Central memory CD8-positive, alpha-beta T cell (primary cell): ENCODE results near the gene TBX18.

Experiments used
- ATAC-seq: fragments of 150-1000 bp; cut with Tn5 transposase; replicated peaks from 2 replicates; pipeline ENCODE4 v1.10.0; 2022; ENCODE audit warnings: mild to moderate bottlenecking, moderate FRiP score, moderate number of reproducible peaks; ENCODE audit not compliant: poor library complexity, severe bottlenecking; ENCODE audit errors: extremely low read depth
- DNase-seq, 2 donors: peaks; one replicate each; pipeline ENCODE4 v3.0.0; 2021; ENCODE audit warnings: low spot score in 2 of 2
- H3K27ac Mint-ChIP-seq: one replicate; pipeline ENCODE4 v1.8.0; 2022; ENCODE audit warnings: low read depth, mild to moderate bottlenecking, moderate library complexity, mixed read lengths
- H3K27me3 Mint-ChIP-seq: one replicate; pipeline ENCODE4 v1.8.0; 2022; ENCODE audit warnings: mixed read lengths
- H3K36me3 Mint-ChIP-seq: one replicate; pipeline ENCODE4 v1.8.0; 2022; ENCODE audit warnings: mild to moderate bottlenecking, moderate library complexity, mixed read lengths; ENCODE audit not compliant: insufficient read depth
- H3K4me1 Mint-ChIP-seq: one replicate; pipeline ENCODE4 v1.8.0; 2022; ENCODE audit warnings: mixed read lengths
- H3K4me3 Mint-ChIP-seq: one replicate; pipeline ENCODE4 v1.8.0; 2022; ENCODE audit warnings: mild to moderate bottlenecking, moderate library complexity, mixed read lengths
- H3K9me3 Mint-ChIP-seq: one replicate; pipeline ENCODE4 v1.8.0; 2022; ENCODE audit warnings: mixed read lengths

The TBX18 gene

GRCh38 chr6:84756877-84757276 is 7.5 kb downstream of the TBX18 start:
- no peak for DNase-seq
- Mint-ChIP-seq H3K27ac (no peak overlapping the region), H3K27me3 (peaks cover 9% of the 10 kb centered on the region), H3K4me1 (no peaks in the 10 kb centered on the region), H3K36me3 (no peaks in the 10 kb centered on the region), H3K9me3 (no peaks in the 10 kb centered on the region), H3K4me3 (no peak overlapping the region)
- ATAC-seq: no peak

GRCh38 chr6:84756466-84756865 is 7.9 kb downstream of the TBX18 start:
- peaks cover 9% of the 10 kb centered on the region for H3K27me3 Mint-ChIP-seq

GRCh38 chr6:84753173-84753572 is 11.2 kb downstream of the TBX18 start:
- no peak overlapping the region for H3K4me3 Mint-ChIP-seq
- H3K4me1 Mint-ChIP-seq: no peaks in the 10 kb centered on the region
- H3K9me3 Mint-ChIP-seq: no peaks in the 10 kb centered on the region
- H3K27ac Mint-ChIP-seq: no peak overlapping the region
- H3K27me3 Mint-ChIP-seq: no peaks in the 10 kb centered on the region
- DNase-seq: no peak
- ATAC-seq: no peak
- H3K36me3 Mint-ChIP-seq: no peaks in the 10 kb centered on the region

More at GRCh38 chr6:84756466-84756865, 7.9 kb downstream of the TBX18 start:
- Mint-ChIP-seq H3K36me3 (no peaks in the 10 kb centered on the region), H3K27ac (no peak overlapping the region), H3K4me1 (no peaks in the 10 kb centered on the region), H3K4me3 (no peak overlapping the region), H3K9me3 (no peaks in the 10 kb centered on the region)
- no peak for ATAC-seq
- no peak for DNase-seq

GRCh38 chr6:84752118-84752850 is 12.1 kb downstream of the TBX18 start:
- H3K4me3 Mint-ChIP-seq: no peak overlapping the region
- no peak for DNase-seq
- H3K27me3 Mint-ChIP-seq: no peaks in the 10 kb centered on the region
- H3K36me3 Mint-ChIP-seq: no peaks in the 10 kb centered on the region
- no peaks in the 10 kb centered on the region for H3K9me3 Mint-ChIP-seq
- H3K4me1 Mint-ChIP-seq: no peaks in the 10 kb centered on the region
- no peak overlapping the region for H3K27ac Mint-ChIP-seq
- ATAC-seq: no peak

GRCh38 chr6:84749181-84749580 is 15.2 kb downstream of the TBX18 start:
- Mint-ChIP-seq H3K27me3 (no peaks in the 10 kb centered on the region), H3K4me1 (no peaks in the 10 kb centered on the region), H3K9me3 (no peaks in the 10 kb centered on the region), H3K4me3 (no peak overlapping the region), H3K36me3 (no peaks in the 10 kb centered on the region), H3K27ac (no peak overlapping the region)
- no peak for ATAC-seq
- no peak for DNase-seq

- H3K4me1 Mint-ChIP-seq: no peaks in the 10 kb centered on the region
- no peak overlapping the region for H3K27ac Mint-ChIP-seq
- H3K4me3 Mint-ChIP-seq: no peak overlapping the region
- H3K9me3 Mint-ChIP-seq: no peaks in the 10 kb centered on the region
- ATAC-seq (no peak), DNase-seq (no peak)
- H3K27me3 Mint-ChIP-seq: no peaks in the 10 kb centered on the region
- H3K36me3 Mint-ChIP-seq: no peaks in the 10 kb centered on the region
Measured at GRCh38 chr6:84748376-84748775, 16.0 kb downstream of the TBX18 start.

GRCh38 chr6:84743616-84744015 is 20.8 kb downstream of the TBX18 start:
- no peaks in the 10 kb centered on the region for H3K36me3 Mint-ChIP-seq
- H3K4me3 Mint-ChIP-seq: no peak overlapping the region
- H3K9me3 Mint-ChIP-seq: peaks cover 6% of the 10 kb centered on the region
- no peak overlapping the region for H3K27ac Mint-ChIP-seq
- DNase-seq (no peak), ATAC-seq (no peak)
- H3K27me3 Mint-ChIP-seq: no peaks in the 10 kb centered on the region
- H3K4me1 Mint-ChIP-seq: no peaks in the 10 kb centered on the region

GRCh38 chr6:84740385-84740784 is 24.0 kb downstream of the TBX18 start:
- no peak for ATAC-seq
- DNase-seq: no peak
- Mint-ChIP-seq H3K9me3 (peaks cover 11% of the 10 kb centered on the region), H3K27ac (no peak overlapping the region), H3K27me3 (no peaks in the 10 kb centered on the region), H3K36me3 (no peaks in the 10 kb centered on the region), H3K4me1 (no peaks in the 10 kb centered on the region), H3K4me3 (no peak overlapping the region)

GRCh38 chr6:84739866-84740208 is 24.6 kb downstream of the TBX18 start:
- Mint-ChIP-seq H3K36me3 (no peaks in the 10 kb centered on the region), H3K27ac (no peak overlapping the region), H3K9me3 (peaks cover 11% of the 10 kb centered on the region), H3K4me1 (no peaks in the 10 kb centered on the region), H3K4me3 (no peak overlapping the region), H3K27me3 (no peaks in the 10 kb centered on the region)
- no peak for DNase-seq
- ATAC-seq: no peak

- H3K27ac Mint-ChIP-seq: no peak overlapping the region
- ATAC-seq (no peak), DNase-seq (no peak)
- no peaks in the 10 kb centered on the region for H3K36me3 Mint-ChIP-seq
- peaks cover 11% of the 10 kb centered on the region for H3K9me3 Mint-ChIP-seq
- H3K4me1 Mint-ChIP-seq: no peaks in the 10 kb centered on the region
- no peaks in the 10 kb centered on the region for H3K27me3 Mint-ChIP-seq
- no peak overlapping the region for H3K4me3 Mint-ChIP-seq
Measured at GRCh38 chr6:84738996-84739865, 25.2 kb downstream of the TBX18 start.

- no peak overlapping the region for H3K27ac Mint-ChIP-seq
- no peak for DNase-seq
- no peaks in the 10 kb centered on the region for H3K4me1 Mint-ChIP-seq
- H3K36me3 Mint-ChIP-seq: no peaks in the 10 kb centered on the region
- H3K27me3 Mint-ChIP-seq: no peaks in the 10 kb centered on the region
- ATAC-seq: no peak
- H3K9me3 Mint-ChIP-seq: peaks cover 5% of the 10 kb centered on the region
- no peak overlapping the region for H3K4me3 Mint-ChIP-seq
Measured at GRCh38 chr6:84733889-84734288, 30.5 kb downstream of the TBX18 start.

- no peak overlapping the region for H3K27ac Mint-ChIP-seq
- ATAC-seq: no peak
Measured at GRCh38 chr6:84731901-84732300, 32.5 kb downstream of the TBX18 start.

GRCh38 chr6:84731401-84731800 is 33.0 kb downstream of the TBX18 start:
- ATAC-seq (no peak), DNase-seq (no peak)
- Mint-ChIP-seq H3K36me3 (no peaks in the 10 kb centered on the region), H3K4me1 (no peaks in the 10 kb centered on the region), H3K27me3 (no peaks in the 10 kb centered on the region), H3K9me3 (no peaks in the 10 kb centered on the region), H3K4me3 (no peak overlapping the region), H3K27ac (no peak overlapping the region)

More at GRCh38 chr6:84731901-84732300, 32.5 kb downstream of the TBX18 start:
- H3K36me3 Mint-ChIP-seq: no peaks in the 10 kb centered on the region
- H3K27me3 Mint-ChIP-seq: no peaks in the 10 kb centered on the region
- peaks cover 2% of the 10 kb centered on the region for H3K9me3 Mint-ChIP-seq
- H3K4me1 Mint-ChIP-seq: no peaks in the 10 kb centered on the region
- no peak for DNase-seq
- H3K4me3 Mint-ChIP-seq: no peak overlapping the region
